SKM-1 treated with dmso at 0.1 percent for 144 hours (cell line): Measurements from ENCODE around the gene BCL2L2.
A peak's percentile ranks its signal among the peaks of the same experiment; 100 is the strongest.
"Not testable (repeated sequence)": the region's sequence is repeated elsewhere in the genome, so short reads cannot be mapped to it uniquely, and the experiment has no call there.

ENCODE experiments used
- DNase-seq: peaks from one replicate; lab custom pipeline; 2025; ENCODE audit not compliant: unreplicated experiment; lab: John Stamatoyannopoulos, UW

BCL2L2 gene, protein sequence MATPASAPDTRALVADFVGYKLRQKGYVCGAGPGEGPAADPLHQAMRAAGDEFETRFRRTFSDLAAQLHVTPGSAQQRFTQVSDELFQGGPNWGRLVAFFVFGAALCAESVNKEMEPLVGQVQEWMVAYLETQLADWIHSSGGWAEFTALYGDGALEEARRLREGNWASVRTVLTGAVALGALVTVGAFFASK

DNA sequence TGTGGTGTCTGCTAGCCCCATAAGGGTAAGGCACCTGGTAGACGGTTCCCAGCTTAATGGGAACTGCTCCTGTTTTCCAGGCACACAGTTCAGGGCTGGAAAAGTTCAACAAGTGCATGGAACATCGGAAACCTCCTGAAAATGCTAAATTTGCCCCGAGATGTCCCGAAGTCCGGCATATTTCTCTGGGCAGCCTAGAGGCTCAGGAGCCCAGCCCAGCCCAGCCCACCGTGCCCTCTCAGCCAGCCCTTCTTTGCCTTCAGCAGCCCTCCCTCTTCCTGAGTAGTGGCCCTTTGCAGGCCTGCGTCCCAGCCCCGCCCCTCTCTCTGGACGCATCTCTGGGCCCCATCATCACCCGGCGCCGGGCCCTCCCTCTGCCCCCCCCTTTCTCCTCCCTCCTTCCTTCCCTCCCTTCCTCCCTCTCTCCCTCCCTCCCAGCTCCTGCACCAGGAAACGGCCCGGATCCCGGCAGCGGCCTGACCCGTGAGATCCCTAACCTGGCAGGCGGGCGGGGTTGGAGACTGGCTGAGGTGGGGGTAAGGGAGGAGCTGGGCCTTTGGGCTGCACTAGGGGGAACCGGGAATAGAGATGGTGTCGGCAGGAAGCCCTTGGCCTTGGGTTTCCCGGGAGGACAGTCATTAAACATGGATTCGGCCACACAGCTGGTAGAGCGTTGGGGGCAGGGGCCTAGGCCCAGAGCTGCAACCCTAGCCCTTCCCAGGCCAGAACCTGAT is at the start of gene BCL2L2:
TSS of gene BCL2L2 (plus strand) at position 422 of the 734 bp plus-strand sequence. CDS start 935 bp downstream, outside the sequence.
- peak; percentile 9 for DNase-seq

GRCh38 chr14:23258256-23258655 is 48.4 kb upstream of the BCL2L2 start:
- no peak for DNase-seq

GRCh38 chr14:23259426-23259825 is 47.2 kb upstream of the BCL2L2 start:
- no peak for DNase-seq

- DNase-seq, result not testable (repeated sequence)
These were observed 45.8 kb upstream of the BCL2L2 start for GRCh38 chr14:23260849-23261248.

DNA sequence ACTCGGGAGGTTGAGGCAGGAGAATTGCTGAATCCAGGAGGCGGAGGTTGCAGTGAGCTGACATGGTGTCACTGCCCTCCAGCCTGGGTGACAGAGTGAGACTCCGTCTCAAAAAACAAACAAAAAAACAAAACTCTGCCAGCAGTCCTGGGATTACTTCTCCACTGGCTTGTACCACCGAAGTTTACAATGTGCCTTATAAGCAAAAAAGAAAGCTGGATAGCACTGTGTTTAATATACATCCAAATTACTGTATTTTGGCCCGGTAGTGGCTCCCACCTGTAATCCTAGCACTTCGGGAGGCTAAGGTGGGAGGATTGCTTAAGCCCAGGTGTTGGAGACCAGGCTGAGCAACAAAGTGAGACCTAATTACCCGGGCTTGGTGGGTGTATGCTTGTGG is 37.4 kb upstream of the BCL2L2 start:
- no peak for DNase-seq

DNA sequence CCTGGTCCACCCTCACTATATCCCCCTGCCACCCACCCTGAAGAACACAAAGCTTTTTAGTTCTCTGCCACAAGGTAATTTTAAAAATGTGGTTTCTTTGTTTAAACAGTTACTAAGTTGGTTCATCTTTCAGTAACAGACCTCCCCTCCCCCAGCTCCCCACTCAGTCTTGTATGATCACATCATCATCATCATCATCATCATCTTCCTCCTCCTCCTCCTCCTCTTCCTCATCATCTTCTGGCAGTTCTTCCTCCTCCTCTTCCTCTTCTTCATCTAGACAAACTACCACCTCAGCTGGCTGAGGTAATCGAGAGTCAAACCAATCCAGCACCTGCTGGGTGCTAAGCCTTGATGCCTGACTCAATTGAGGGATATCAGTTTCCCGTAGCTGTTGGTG is 31.2 kb upstream of the BCL2L2 start:
- no peak for DNase-seq

DNA sequence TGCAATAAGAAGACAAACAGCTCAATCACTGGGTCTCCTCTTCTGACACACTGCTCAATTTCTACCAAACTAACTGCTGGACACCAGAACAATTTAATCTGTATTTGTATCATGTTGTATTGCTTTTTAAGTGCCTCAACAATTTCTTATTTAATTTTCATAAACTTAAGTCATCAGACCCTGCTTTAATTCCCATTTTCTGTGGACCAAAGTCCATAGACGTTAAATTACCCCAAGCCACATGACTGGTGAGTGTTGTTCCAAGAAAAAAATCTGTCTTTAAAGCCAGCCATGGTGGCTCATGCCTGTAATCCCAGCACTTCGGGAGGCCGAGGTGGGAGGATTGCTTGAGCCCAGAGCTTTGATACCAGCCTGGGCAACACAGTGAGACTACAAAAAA is 29.4 kb upstream of the BCL2L2 start:
- DNase-seq, result no peak

- not testable (repeated sequence) for DNase-seq
These were observed 28.7 kb upstream of the BCL2L2 start for GRCh38 chr14:23277928-23278327.

DNA sequence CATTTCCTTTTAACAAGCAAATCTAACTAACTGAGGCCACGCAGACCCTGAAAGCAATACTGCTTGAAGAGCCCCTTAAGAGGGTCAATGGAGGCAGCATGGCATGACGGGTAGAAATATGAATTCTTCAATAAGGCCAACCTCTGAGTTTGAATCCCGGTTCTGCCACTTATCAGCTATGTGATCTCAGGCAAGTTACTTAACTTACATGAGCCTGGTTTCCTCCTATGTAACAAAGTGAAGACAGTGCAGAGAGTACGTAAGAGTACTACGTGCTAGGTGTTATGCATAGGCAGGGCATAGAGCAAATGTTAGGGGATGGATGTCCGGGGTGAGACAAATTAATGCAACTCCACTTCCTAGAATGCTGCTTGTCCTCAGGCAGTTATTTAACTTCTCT is 25.4 kb upstream of the BCL2L2 start:
- DNase-seq, result no peak

GRCh38 chr14:23284654-23285529 is 21.7 kb upstream of the BCL2L2 start:
- no peak for DNase-seq

DNA sequence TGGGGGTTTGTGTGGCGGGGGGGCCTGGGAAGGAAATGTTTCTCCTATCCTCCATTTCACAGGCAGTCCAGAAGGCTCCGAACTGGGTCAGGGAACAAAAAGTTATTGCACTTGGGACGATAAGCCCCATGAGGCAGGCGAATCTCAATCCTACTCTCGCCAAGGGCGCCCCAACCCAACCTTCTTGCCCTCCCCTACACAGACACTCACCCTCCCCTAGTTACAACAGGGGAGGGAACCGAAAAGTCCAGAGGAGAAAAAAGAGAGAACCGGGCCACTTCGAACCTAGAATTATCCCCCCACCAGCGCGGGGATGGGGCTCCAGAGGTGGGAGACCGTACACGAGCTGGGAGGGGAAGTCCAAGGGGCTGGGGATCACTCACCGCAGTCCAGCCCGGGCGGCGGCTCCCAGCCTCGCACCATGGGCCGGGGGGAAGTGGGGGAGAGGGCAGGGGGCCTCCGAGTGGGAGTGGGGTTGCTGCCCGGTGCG is 21.1 kb upstream of the BCL2L2 start:
- DNase-seq, result no peak

DNA sequence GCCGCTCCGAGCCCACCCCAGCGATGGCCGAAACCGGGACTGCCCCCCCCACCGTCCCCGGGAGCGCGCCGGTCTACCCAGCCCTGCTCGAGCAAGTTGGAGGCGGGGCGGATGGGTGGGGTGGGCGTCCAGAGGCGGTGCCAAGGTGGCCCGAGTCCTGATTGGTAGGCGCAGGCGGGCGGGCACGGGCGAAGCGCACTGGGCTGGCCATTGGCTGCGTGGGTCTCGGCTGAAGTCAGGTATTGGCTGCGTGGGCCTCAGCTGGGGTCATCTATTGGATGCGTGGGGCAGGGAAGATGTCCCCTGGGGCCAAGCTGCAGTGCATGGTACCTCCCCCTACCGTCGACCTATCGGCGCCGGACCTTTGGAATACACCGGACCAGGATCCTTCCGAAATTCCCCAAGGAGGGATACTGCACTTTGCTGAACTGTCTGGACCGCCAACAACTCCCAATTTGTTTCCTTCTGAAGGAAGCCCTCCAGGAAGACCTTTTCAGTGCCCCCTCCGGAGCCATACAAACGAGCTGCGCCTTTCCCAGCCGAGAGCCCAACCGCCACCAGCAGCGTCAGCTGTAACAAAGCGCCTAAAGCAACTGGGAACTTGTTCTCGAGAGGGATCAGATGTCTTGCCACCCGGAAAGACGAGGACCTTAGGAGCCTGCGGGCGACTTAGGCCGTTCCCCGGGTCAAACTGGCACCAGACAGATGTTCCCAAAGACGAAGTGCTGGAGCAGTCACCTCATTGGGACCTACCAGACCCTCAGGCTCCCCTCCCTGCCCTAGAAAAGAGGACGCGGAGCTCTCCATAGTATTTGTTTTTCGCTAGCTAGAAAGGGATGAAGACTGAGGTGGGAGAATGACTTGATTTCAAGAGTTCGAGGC is 20.4 kb upstream of the BCL2L2 start, which contains the start of gene HOMEZ:
TSS of gene HOMEZ (minus strand) at position 113 of the 882 bp plus-strand sequence. CDS start 180 bp downstream, outside the sequence.
- DNase-seq, result peak; percentile 85

GRCh38 chr14:23286902-23287479 is 19.6 kb upstream of the BCL2L2 start:
- no peak for DNase-seq

DNA sequence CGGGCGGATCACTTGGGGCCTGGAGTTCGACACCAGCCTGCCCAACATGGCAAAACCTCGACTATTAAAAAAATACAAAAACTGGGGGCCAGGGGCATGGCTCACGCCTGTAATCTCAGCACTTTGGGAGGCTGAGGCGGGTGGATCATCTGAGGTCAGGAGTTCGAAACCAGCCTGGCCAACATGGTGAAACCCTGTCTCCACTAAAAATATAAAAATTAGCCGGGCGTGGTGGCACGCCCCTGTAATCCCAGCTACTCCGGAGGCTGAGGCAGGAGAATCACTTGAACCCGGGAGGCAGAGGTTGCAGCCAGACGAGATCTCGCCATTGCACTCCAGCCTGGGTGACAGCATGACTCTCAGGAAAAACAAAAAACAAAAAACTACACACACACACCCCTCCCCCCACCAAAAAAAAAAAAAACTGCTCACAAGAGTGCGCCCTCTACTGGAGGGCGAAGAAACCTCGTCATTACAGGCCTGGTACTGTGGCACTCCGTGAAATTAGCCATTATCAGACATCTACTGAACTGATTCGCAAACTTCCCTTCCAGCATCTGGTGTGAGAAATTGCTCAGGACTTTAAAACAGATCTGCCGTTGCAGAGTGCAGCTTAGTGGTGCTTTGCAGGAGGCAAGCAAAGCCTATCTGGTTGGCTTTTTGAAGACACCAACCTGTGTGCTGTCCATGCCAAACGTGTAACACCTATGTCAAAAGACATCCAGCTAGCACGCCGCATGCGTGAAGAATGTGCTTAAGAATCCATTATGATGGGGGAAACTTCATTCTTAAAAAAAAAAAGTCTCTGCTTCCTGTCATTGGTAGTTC is 11.7 kb upstream of the BCL2L2 start:
- DNase-seq, result peak; percentile 27

DNA sequence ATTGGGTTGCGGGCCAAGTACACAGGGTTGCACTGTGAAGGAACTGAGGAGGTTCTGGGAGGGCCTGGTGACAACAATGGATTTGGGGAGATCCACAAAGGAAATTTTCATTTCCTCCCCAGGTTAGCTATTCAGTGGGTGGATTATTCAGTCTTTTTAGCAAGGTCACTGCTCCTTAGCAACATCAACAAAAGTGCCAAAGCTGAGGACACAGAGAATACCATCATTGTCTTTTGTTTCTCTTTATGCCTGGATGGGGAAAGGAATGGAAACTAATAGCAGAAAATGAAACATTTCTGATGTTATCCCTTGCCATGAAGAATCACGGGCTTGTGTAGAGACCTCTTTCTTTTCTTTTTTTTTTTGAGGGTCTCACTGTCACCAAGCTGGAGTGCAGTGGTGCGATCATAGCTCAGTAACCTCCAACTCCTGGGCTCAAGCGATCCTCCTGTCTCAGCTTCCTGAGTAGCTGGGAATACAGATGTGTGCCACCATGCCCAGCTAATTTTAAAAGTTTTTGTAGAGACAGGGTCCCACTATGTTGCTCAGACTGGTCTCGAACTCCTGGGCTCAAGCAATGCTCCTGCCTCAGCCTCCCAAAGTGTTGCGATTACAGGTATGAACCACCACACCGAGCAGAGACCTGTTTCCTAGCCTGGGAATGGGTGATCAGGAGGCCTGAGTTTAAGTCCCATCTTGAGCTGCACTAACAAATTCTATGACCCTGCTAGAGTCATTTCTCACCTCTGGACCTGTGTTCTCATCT is 10.4 kb upstream of the BCL2L2 start:
- no peak for DNase-seq

DNA sequence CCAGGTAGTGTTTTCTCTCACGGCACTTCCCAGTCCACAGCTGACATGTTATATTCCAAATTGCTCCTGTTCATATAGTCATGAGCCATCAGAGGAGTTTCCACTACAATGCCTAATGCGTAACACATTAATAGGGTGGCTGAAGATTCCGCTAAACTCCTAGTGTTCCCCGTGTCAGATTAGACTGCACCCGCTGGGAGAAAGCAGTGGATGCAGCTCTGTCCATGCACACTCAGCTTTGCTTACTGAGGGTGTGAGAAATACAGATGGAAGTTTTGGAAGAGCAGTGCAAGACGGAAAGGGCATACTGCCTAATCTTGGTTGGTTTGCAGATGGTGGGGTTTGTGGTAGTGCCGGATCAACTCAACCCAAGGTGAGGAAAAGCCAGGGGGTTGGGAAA is 9.5 kb upstream of the BCL2L2 start:
- no peak for DNase-seq

GRCh38 chr14:23297611-23298277 is 8.9 kb upstream of the BCL2L2 start:
- no peak for DNase-seq
